ENCODE results near the gene RAD9A.

Gene RAD9A

GRCh38 chr11:67375320-67376055 lies 16.3 kb upstream of the RAD9A start:
- DNase-seq = no peak

- no peak for DNase-seq
Observed at GRCh38 chr11:67376063-67376820, 15.5 kb upstream of the RAD9A start.

- no peak for DNase-seq
Observed at GRCh38 chr11:67376873-67377808, 14.6 kb upstream of the RAD9A start.

- no peak for DNase-seq
Observed at GRCh38 chr11:67378544-67378943, 13.2 kb upstream of the RAD9A start.

GRCh38 chr11:67379061-67380058 lies 12.4 kb upstream of the RAD9A start:
- no peak for DNase-seq

GRCh38 chr11:67381244-67381972 lies 10.4 kb upstream of the RAD9A start:
- no peak for DNase-seq

GRCh38 chr11:67382276-67383136 lies 9.3 kb upstream of the RAD9A start:
- DNase-seq = peak; percentile 77

- peak; percentile 57 for DNase-seq
Observed at GRCh38 chr11:67384851-67385366, 6.9 kb upstream of the RAD9A start.

GRCh38 chr11:67387069-67387468 lies 4.7 kb upstream of the RAD9A start:
- no peak for DNase-seq

- DNase-seq = no peak
Observed at GRCh38 chr11:67387518-67387917, 4.3 kb upstream of the RAD9A start.

- peak; percentile 66 for DNase-seq
Observed at GRCh38 chr11:67389477-67389876, 2.3 kb upstream of the RAD9A start.

- DNase-seq = no peak
Observed at GRCh38 chr11:67390947-67391303, 861 bp upstream of the RAD9A start.

- no peak for DNase-seq
Observed at GRCh38 chr11:67392183-67392715, 463 bp downstream of the RAD9A start.

GRCh38 chr11:67393437-67393836 lies 1.7 kb downstream of the RAD9A start:
- DNase-seq = no peak

GRCh38 chr11:67393990-67394389 lies 2.2 kb downstream of the RAD9A start:
- DNase-seq = no peak

GRCh38 chr11:67395555-67396258 lies 3.9 kb downstream of the RAD9A start:
- no peak for DNase-seq

GRCh38 chr11:67396259-67396581 lies 4.4 kb downstream of the RAD9A start:
- DNase-seq = no peak

- DNase-seq = no peak
Observed at GRCh38 chr11:67396587-67397389, 5.0 kb downstream of the RAD9A start.
